Ectodermal cell (in vitro differentiated cells): ENCODE results near the gene RAN.
"Not testable (repeated sequence)": the region's sequence is repeated elsewhere in the genome, so short reads cannot be mapped to it uniquely, and the experiment has no call there.

ENCODE experiments used
- H3K27ac ChIP-seq: 2 replicates; pipeline ENCODE4 v1.7.0; 2013; ENCODE audit warnings: mild to moderate bottlenecking, low read depth, low read length; ENCODE audit not compliant: insufficient read depth, poor library complexity, severe bottlenecking
- H3K27me3 ChIP-seq: 2 replicates; pipeline ENCODE4 v1.7.0; 2013; ENCODE audit warnings: mild to moderate bottlenecking, low read length; ENCODE audit not compliant: insufficient read depth, control insufficient read depth, poor library complexity, severe bottlenecking
- H3K36me3 ChIP-seq: one replicate; pipeline ENCODE4 v1.7.0; 2013; ENCODE audit warnings: low read length; ENCODE audit not compliant: control insufficient read depth, insufficient read depth
- H3K4me1 ChIP-seq: one replicate; pipeline ENCODE4 v1.7.0; 2013; ENCODE audit warnings: low read length; ENCODE audit not compliant: control insufficient read depth, insufficient read depth
- H3K4me3 ChIP-seq: 2 replicates; pipeline ENCODE4 v1.7.0; 2013; ENCODE audit warnings: low read depth, low read length, control low read depth; ENCODE audit not compliant: insufficient read depth
- H3K9me3 ChIP-seq: 2 replicates; pipeline ENCODE4 v1.7.0; 2013; ENCODE audit warnings: mild to moderate bottlenecking, low read length, moderate library complexity; ENCODE audit not compliant: control insufficient read depth
- WGBS, 2 experiments: methylation state at CpG; one replicate each; pipeline ENCODE4 v1.1.7; 2013; ENCODE audit warnings: missing lambda C conversion rate in 2 of 2; 5-methylcytosine and 5-hydroxymethylcytosine counted together

Gene RAN

DNA sequence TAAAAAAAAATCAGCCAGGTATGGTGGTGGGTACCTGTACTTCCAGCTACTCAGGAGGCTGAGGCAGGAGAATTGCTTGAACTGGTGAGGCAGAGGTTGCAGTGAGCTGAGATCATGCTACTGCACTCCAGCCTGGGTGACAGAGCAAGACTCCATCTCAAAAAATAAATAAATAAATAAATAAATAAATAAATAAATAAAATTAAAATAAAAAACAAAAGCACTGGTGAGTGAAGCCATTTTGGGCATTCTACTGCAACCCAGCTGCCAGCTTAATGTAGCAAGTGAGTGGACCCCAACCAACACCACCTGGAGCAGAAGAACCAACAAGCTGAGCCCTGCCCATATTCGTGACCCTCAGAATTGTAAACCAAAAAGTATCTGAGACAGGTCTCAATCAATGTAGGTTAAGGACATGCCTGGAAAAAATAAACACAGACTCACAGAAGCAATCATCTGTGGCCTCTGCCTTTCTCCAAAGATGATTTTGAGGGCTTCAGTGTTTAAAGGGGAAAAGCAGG, 23.0 kb upstream of the RAN start:
- not testable (repeated sequence) for H3K9me3 ChIP-seq, H3K27me3 ChIP-seq, H3K4me1 ChIP-seq, H3K4me3 ChIP-seq, H3K27ac ChIP-seq, H3K36me3 ChIP-seq
- WGBS, 2 experiments: 97 to 100% methylated on average over 1 of the region's 1 CpG

DNA sequence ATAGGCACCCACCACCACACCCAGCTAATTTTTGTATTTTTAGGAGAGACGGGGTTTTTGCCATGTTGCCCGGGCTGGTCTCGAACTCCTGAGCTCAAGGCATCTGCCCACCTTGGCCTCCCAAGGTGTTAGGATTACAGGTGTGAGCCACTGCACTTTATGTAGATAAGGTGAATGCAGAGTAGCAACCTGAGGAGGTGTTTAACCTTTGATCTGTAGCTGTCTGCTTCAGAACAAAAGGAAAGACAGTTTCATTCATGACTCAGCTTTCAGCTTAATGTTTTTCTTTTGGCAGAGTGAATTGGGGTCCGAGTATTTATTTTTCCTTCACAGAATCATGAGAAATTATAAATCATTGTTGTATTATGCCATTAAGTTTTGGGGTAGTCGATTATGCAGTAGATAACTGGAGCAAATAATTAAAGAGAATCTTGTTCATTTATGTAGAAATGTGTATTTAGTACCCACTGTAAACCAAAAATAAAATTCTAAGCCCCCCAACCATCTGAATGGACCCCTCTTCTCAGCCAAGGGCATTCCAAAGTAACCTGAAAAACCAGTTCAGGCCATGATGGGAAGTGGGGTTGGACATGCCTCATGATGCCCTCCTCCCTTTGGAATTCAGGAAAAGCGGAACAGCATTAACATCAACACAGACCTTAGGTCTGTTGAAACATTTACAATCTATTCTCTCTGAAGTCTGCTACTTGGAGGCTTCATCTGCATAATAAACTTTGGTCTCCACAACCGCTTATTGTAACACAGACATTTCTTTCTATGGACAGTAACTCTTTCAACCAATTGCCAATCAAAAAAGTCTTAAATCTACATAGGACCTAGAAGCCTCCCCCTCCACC, 22.1 kb upstream of the RAN start:
- Histone ChIP-seq H3K36me3 (no peaks in the 10 kb centered on the region), H3K9me3 (no peaks in the 10 kb centered on the region), H3K27ac (no peak overlapping the region), H3K4me3 (no peak overlapping the region), H3K4me1 (peaks cover 7% of the 10 kb centered on the region), H3K27me3 (no peaks in the 10 kb centered on the region)
- WGBS, 2 experiments: 80 to 82% methylated on average over 5 to 7 of the region's 7 CpGs

DNA sequence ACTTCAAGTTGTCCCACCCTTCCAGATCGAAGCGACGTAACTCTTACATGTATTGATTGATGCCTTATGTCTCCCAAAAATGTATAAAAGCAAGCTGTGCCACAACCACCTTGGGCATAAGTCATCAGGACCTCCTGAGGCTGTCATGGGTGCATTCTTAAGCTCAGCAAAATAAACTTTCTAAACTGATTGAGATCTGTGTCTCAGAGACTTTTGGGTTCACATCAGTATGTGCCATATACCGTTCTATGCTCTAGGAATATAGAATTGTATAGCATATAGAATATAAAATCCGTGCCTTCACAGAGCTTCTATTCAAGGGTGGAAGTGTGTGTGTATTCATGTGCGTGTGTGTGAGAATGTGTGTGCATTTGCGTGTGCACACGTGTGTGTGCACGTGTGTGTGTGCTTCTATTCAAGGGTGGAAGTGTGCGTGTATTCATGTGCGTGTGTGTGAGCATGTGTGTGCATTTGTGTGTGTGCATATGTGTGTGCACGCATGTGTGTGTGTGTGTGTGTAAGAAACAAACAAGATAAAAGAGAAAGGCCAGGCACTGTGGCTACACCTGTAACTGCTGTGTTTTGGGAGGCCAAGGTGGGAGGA, 21.3 kb upstream of the RAN start:
- 86 to 90% methylated on average over 12 of the region's 12 CpGs for WGBS, 2 experiments
- H3K9me3 ChIP-seq: no peaks in the 10 kb centered on the region
- peaks cover 7% of the 10 kb centered on the region for H3K4me1 ChIP-seq
- H3K27ac ChIP-seq: no peak overlapping the region
- H3K4me3 ChIP-seq: no peak overlapping the region
- H3K27me3 ChIP-seq: no peaks in the 10 kb centered on the region
- no peaks in the 10 kb centered on the region for H3K36me3 ChIP-seq

GRCh38 chr12:130856088-130856487, 15.8 kb upstream of the RAN start:
- no peaks in the 10 kb centered on the region for H3K36me3 ChIP-seq
- peaks cover 7% of the 10 kb centered on the region for H3K4me1 ChIP-seq
- no peak overlapping the region for H3K4me3 ChIP-seq
- WGBS, 2 experiments: 93 to 96% methylated on average over 4 of the region's 4 CpGs
- no peaks in the 10 kb centered on the region for H3K9me3 ChIP-seq
- no peak overlapping the region for H3K27ac ChIP-seq
- no peaks in the 10 kb centered on the region for H3K27me3 ChIP-seq

GRCh38 chr12:130858084-130858483, 13.8 kb upstream of the RAN start:
- Histone ChIP-seq H3K4me3 (no peak overlapping the region), H3K27ac (no peak overlapping the region), H3K36me3 (no peaks in the 10 kb centered on the region), H3K9me3 (no peaks in the 10 kb centered on the region), H3K4me1 (peaks cover 6% of the 10 kb centered on the region), H3K27me3 (no peaks in the 10 kb centered on the region)
- WGBS, 2 experiments: 91 to 98% methylated on average over 4 of the region's 4 CpGs

- Histone ChIP-seq H3K27me3 (no peaks in the 10 kb centered on the region), H3K36me3 (no peaks in the 10 kb centered on the region), H3K4me1 (no peaks in the 10 kb centered on the region), H3K27ac (no peak overlapping the region), H3K9me3 (no peaks in the 10 kb centered on the region), H3K4me3 (no peak overlapping the region)
- WGBS, 2 experiments: 83 to 97% methylated on average over 4 to 5 of the region's 6 CpGs
Observed at GRCh38 chr12:130859161-130859560, 12.7 kb upstream of the RAN start.

GRCh38 chr12:130860311-130860710, 11.6 kb upstream of the RAN start:
- Histone ChIP-seq H3K4me3 (no peak overlapping the region), H3K9me3 (no peaks in the 10 kb centered on the region), H3K36me3 (no peaks in the 10 kb centered on the region), H3K27ac (no peak overlapping the region), H3K27me3 (no peaks in the 10 kb centered on the region), H3K4me1 (no peaks in the 10 kb centered on the region)
- WGBS, 2 experiments: 94 to 95% methylated on average over 9 of the region's 9 CpGs

GRCh38 chr12:130862161-130862560, 9.7 kb upstream of the RAN start:
- Histone ChIP-seq H3K4me1 (no peaks in the 10 kb centered on the region), H3K36me3 (no peaks in the 10 kb centered on the region), H3K9me3 (no peaks in the 10 kb centered on the region), H3K27ac (no peak overlapping the region), H3K4me3 (no peak overlapping the region), H3K27me3 (no peaks in the 10 kb centered on the region)
- WGBS, 2 experiments: 87 to 88% methylated on average over 4 of the region's 4 CpGs

DNA sequence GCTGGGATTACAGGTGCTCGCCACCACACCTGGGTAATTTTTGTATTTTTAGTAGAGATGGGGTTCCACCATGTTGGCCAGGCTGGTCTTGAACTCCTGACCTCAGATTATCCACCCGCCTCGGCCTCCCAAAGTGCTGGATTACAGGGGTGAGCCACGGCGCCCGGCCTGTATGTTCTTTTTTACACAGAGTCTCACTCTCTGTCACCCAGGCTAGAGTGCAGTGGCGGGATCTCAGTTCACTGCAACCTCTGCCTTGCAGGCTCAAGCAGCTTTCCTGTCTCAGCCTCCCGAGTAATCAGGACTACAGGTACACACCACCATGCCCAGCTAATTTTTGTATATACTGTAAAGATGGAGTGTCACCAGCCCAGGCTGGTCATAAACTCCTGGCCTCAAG, 9.1 kb upstream of the RAN start:
- not testable (repeated sequence) for H3K27ac ChIP-seq, H3K4me3 ChIP-seq, H3K4me1 ChIP-seq, H3K27me3 ChIP-seq, H3K9me3 ChIP-seq, H3K36me3 ChIP-seq
- WGBS, 2 experiments: 87 to 94% methylated on average over 8 of the region's 8 CpGs

- 90 to 92% methylated on average over 4 to 5 of the region's 5 CpGs for WGBS, 2 experiments
- H3K4me1 ChIP-seq: no peaks in the 10 kb centered on the region
- no peaks in the 10 kb centered on the region for H3K36me3 ChIP-seq
- H3K4me3 ChIP-seq: no peak overlapping the region
- H3K27ac ChIP-seq: no peak overlapping the region
- H3K27me3 ChIP-seq: no peaks in the 10 kb centered on the region
- H3K9me3 ChIP-seq: no peaks in the 10 kb centered on the region
Observed at GRCh38 chr12:130863298-130863697, 8.6 kb upstream of the RAN start.
